Peyer's patch (tissue), 4 donors: Measurements from ENCODE around the gene TGFB1.

Experiments used
- CTCF ChIP-seq, 6 experiments: fragments of 450-650 bp in 4 of 6; fragments of 200-600 bp in 2 of 6; sonication (generic) in 1 of 6; IDR thresholded peaks; one replicate each; pipeline ENCODE4 v1.5.1; 2017 to 2019; ENCODE audit warnings: antibody characterized with exemption in 6 of 6, mild to moderate bottlenecking in 3 of 6, moderate library complexity in 1 of 6
- POLR2A ChIP-seq, 2 donors: fragments of 450-650 bp; IDR thresholded peaks; one replicate each; pipeline ENCODE4 v1.5.1; 2017; ENCODE audit warnings: antibody characterized with exemption in 2 of 2, mild to moderate bottlenecking in 2 of 2, moderate library complexity in 2 of 2

GRCh38 chr19:41351339-41352245 lies 2.1 kb downstream of the TGFB1 start:
- TF ChIP-seq CTCF (IDR thresholded peaks at IDR 0.05) (no peak), POLR2A (IDR thresholded peaks at IDR 0.05) (no peak)
